Astrocyte (in vitro differentiated cells and primary cell): Measurements from ENCODE around the gene RAD51B. TPM values are rescaled to one million over a fixed set of nuclear protein-coding genes. Genes with fewer than 3 reads are reported as not detected.
A peak's percentile ranks its signal among the peaks of the same experiment; 100 is the strongest.

Experiments used
- DNase-seq: peaks from one replicate; pipeline ENCODE4 v3.0.0-alpha.2; 2010; ENCODE audit warnings: low read depth
- FAIRE-seq: peaks from 2 replicates; lab custom pipeline; 2011; peaks lifted over from hg19 to GRCh38; lab: Jason Lieb, UNC
- H2AFZ ChIP-seq: 2 replicates; pipeline ENCODE4 v1.6.0; 2012; ENCODE audit warnings: low read depth, low read length, inconsistent platforms
- H3K27ac ChIP-seq: 2 replicates; pipeline ENCODE4 v1.5.1; 2011; ENCODE audit warnings: low read depth, low read length, inconsistent platforms
- H3K27me3 ChIP-seq: 2 replicates; pipeline ENCODE4 v1.6.0; 2011; ENCODE audit warnings: low read length, inconsistent platforms; ENCODE audit not compliant: insufficient read depth
- H3K36me3 ChIP-seq: 2 replicates; pipeline ENCODE4 v1.5.1; 2011; ENCODE audit warnings: low read length, inconsistent platforms; ENCODE audit not compliant: insufficient read depth
- H3K4me1 ChIP-seq: 2 replicates; pipeline ENCODE4 v1.5.1; 2011; ENCODE audit warnings: low read length, inconsistent platforms; ENCODE audit not compliant: insufficient read depth
- H3K4me2 ChIP-seq: 2 replicates; pipeline ENCODE4 v1.6.0; 2012; ENCODE audit warnings: low read length, inconsistent platforms
- H3K4me3 ChIP-seq: 2 replicates; pipeline ENCODE4 v1.5.1; 2011; ENCODE audit warnings: low read depth, mild to moderate bottlenecking, low read length, inconsistent platforms; ENCODE audit not compliant: insufficient read depth
- H3K79me2 ChIP-seq: 2 replicates; pipeline ENCODE4 v1.6.0; 2012; ENCODE audit warnings: mild to moderate bottlenecking, low read length, inconsistent platforms; ENCODE audit not compliant: insufficient read depth
- H3K9ac ChIP-seq: 2 replicates; pipeline ENCODE4 v1.6.0; 2012; ENCODE audit warnings: mild to moderate bottlenecking, low read length, inconsistent platforms
- H3K9me3 ChIP-seq: 2 replicates; pipeline ENCODE4 v1.5.1; 2012; ENCODE audit warnings: low read depth, mild to moderate bottlenecking, low read length, inconsistent platforms; ENCODE audit not compliant: insufficient read depth
- H4K20me1 ChIP-seq: 2 replicates; pipeline ENCODE4 v1.6.0; 2012; ENCODE audit warnings: low read length, inconsistent platforms; ENCODE audit not compliant: insufficient read depth
- H3K27ac Mint-ChIP-seq: one replicate; pipeline ENCODE4 v1.8.0; 2021; ENCODE audit warnings: mild to moderate bottlenecking, mixed read lengths; ENCODE audit not compliant: unreplicated experiment
- H3K27me3 Mint-ChIP-seq: one replicate; pipeline ENCODE4 v1.8.0; 2021; ENCODE audit warnings: low read depth, mixed read lengths; ENCODE audit not compliant: unreplicated experiment
- H3K36me3 Mint-ChIP-seq: one replicate; pipeline ENCODE4 v1.8.0; 2021; ENCODE audit warnings: low read depth, mixed read lengths; ENCODE audit not compliant: unreplicated experiment
- H3K4me1 Mint-ChIP-seq: one replicate; pipeline ENCODE4 v1.8.0; 2021; ENCODE audit warnings: low read depth, mixed read lengths; ENCODE audit not compliant: unreplicated experiment
- H3K4me3 Mint-ChIP-seq: one replicate; pipeline ENCODE4 v1.8.0; 2021; ENCODE audit warnings: mild to moderate bottlenecking, moderate library complexity, mixed read lengths; ENCODE audit not compliant: unreplicated experiment
- H3K9me3 Mint-ChIP-seq: one replicate; pipeline ENCODE4 v1.8.0; 2021; ENCODE audit warnings: mild to moderate bottlenecking, mixed read lengths; ENCODE audit not compliant: unreplicated experiment
- EZH2 ChIP-seq: IDR thresholded peaks from 2 replicates; pipeline ENCODE4 v1.6.1; 2012; ENCODE audit warnings: mild to moderate bottlenecking, low read length, inconsistent platforms; ENCODE audit not compliant: insufficient read depth
- total RNA-seq: library from RNA; stranded (reverse); gene quantifications from 2 replicates; pipeline ENCODE4 v1.2.1, GENCODE V29; 2021
- TF ChIP-seq, protein P1 (sequence below): IDR thresholded peaks from 2 replicates; pipeline ENCODE4 v1.5.1; 2011; ENCODE audit warnings: low read depth, mild to moderate bottlenecking, inconsistent platforms, low read length, moderate library complexity; ENCODE audit not compliant: insufficient read depth

Gene RAD51B
- total RNA-seq, 1 donor from 2014 or later, result 10.8 TPM

DNA sequence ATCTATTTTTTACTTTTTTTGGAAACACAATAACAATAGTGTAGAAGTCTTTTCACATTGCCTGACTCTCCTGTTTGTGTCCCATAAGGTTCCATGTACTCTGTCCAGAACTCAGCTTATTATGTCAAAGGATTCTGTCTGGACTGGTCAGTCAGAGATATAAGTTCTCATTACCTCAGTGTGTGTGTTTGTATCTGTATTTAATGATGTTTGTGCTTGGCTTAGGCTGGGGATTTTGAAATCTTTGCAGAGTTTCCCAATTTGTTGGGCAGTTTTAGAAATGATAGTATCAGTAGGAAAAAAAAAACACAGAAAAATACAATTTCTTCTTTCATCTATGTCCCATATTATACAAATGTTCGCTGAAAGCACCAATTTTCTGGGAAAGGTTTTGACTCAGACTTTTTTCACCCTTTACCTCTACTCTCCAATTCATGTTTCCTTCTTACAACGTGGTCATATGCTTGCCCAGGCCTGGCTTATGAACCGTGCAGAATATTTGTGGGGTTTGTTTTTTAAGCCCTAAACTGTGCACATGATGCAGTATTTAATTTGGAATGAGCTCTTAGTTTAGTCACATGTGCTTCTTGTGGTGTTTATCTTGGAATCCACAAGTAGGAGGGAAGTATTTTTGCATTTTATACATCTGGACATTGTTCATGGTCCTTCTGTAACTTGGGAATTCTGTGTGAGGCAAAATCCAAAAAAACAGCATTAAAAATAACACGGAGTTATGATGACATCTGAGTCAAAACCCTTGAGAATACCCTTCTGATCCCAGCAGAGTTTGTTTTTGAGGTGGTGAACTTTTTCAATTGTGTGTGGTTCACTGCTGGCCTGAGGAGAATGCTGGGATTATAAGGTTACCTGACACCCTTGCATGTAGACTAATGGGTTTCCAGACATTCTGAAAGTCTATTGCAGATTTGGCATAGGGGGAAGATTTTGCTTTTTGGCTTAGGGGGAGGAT lies 121.2 kb downstream of the RAD51B start:
- Histone ChIP-seq H3K4me2 (peak overlapping the region; percentile 49), H2AFZ (no peak overlapping the region), H4K20me1 (no peaks in the 10 kb centered on the region), H3K4me3 (no peak overlapping the region), H3K27ac (no peak overlapping the region), H3K4me1 (peaks cover 20% of the 10 kb centered on the region), H3K27me3 (no peaks in the 10 kb centered on the region), H3K9ac (peak overlapping the region; percentile 7), H3K9me3 (no peaks in the 10 kb centered on the region), H3K79me2 (no peaks in the 10 kb centered on the region), H3K36me3 (no peaks in the 10 kb centered on the region)
- H3K4me3 Mint-ChIP-seq, result no peak overlapping the region
- H3K4me1 Mint-ChIP-seq, result peaks cover 29% of the 10 kb centered on the region
- no peak overlapping the region for H3K27ac Mint-ChIP-seq
- TF ChIP-seq EZH2, result no peak
- TF ChIP-seq, protein P1, sequence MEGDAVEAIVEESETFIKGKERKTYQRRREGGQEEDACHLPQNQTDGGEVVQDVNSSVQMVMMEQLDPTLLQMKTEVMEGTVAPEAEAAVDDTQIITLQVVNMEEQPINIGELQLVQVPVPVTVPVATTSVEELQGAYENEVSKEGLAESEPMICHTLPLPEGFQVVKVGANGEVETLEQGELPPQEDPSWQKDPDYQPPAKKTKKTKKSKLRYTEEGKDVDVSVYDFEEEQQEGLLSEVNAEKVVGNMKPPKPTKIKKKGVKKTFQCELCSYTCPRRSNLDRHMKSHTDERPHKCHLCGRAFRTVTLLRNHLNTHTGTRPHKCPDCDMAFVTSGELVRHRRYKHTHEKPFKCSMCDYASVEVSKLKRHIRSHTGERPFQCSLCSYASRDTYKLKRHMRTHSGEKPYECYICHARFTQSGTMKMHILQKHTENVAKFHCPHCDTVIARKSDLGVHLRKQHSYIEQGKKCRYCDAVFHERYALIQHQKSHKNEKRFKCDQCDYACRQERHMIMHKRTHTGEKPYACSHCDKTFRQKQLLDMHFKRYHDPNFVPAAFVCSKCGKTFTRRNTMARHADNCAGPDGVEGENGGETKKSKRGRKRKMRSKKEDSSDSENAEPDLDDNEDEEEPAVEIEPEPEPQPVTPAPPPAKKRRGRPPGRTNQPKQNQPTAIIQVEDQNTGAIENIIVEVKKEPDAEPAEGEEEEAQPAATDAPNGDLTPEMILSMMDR, result no peak
- H3K36me3 Mint-ChIP-seq, result no peaks in the 10 kb centered on the region
- no peaks in the 10 kb centered on the region for H3K27me3 Mint-ChIP-seq
- H3K9me3 Mint-ChIP-seq, result no peaks in the 10 kb centered on the region
- FAIRE-seq (peak; percentile 86), DNase-seq (peak; percentile 94)

DNA sequence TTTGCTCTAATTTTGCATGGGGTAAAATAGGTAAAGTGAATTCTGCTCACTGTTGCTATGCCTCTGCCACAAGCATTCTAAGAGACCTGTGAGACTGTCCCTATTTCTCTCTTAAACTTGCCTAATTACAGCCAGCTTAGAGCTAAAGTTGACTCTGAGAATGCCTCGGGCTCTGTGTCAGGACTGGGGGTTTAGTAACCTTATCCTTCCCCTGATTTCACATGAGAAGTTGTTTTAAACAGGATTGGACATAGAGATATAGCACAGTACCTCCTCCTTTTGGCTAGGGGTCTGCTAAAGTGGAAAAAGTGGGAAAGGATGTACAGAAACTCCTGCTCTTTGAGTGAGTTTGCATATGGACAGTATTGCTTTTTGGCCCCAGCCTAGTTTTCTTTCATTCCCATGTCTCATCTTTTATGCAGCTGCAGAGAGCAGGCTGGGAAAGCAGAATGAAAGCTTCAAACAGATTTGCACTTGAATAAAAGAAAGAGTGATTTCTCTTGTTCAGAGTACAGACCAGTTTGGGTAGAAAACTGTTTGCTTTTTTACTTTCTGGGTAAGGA lies 122.0 kb downstream of the RAD51B start:
- no peaks in the 10 kb centered on the region for H3K36me3 Mint-ChIP-seq
- DNase-seq (peak; percentile 33), FAIRE-seq (no peak)
- no peak overlapping the region for H3K27ac Mint-ChIP-seq
- peaks cover 29% of the 10 kb centered on the region for H3K4me1 Mint-ChIP-seq
- H3K9ac ChIP-seq, result peak overlapping the region; percentile 7
- no peaks in the 10 kb centered on the region for H3K79me2 ChIP-seq
- no peak overlapping the region for H3K4me3 ChIP-seq
- H3K27me3 Mint-ChIP-seq, result no peaks in the 10 kb centered on the region
- H3K27me3 ChIP-seq, result no peaks in the 10 kb centered on the region
- no peaks in the 10 kb centered on the region for H3K36me3 ChIP-seq
- H3K9me3 Mint-ChIP-seq, result no peaks in the 10 kb centered on the region
- no peaks in the 10 kb centered on the region for H3K9me3 ChIP-seq
- no peak overlapping the region for H3K4me3 Mint-ChIP-seq
- H4K20me1 ChIP-seq, result no peaks in the 10 kb centered on the region
- H3K27ac ChIP-seq, result no peak overlapping the region
- H2AFZ ChIP-seq, result no peak overlapping the region
- H3K4me2 ChIP-seq, result peak overlapping the region; percentile 49
- peaks cover 20% of the 10 kb centered on the region for H3K4me1 ChIP-seq
- no peak for TF ChIP-seq EZH2
- TF ChIP-seq, protein P1, result no peak
